ENCODE measurements around the gene SEPTIN1. TPM values are rescaled to one million over a fixed set of nuclear protein-coding genes. Genes with fewer than 3 reads are reported as not detected.

SEPTIN1 gene
- total and polyA plus RNA-seq, 2 of the 13 experiments (the other 11 are each of a cell fraction or from before 2014, with no cell fraction given), result 0.18 to 0.67 TPM

DNA sequence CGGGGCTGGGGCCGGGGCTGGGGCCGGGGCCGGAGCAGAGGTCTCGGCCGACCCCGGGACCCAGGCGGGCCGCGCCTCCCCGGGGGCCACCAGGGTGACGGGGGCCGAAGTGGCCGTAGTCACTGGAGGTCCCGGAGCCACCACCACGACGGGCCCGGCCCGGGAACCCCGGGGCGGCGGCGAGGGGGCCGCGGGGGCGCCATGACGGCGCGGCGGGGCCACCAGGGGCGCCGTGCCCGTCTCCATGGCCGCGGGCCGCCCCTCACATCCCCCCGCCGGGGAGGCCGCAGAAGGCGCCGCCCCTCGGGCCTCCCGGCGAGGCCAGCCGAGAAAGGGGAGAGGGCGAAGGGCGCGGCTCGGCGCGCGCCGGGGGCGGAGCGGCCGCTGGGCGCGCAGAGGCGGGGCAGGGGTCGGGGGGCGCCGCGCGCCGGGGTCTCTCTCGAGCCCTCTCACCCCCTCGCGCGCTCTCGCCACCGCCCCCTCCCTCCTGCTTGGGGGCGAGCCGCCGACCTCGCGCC, 12.4 kb downstream of the SEPTIN1 start:
- intact Hi-C loops (cut with micrococcal nuclease; ENCODE audit: unreplicated experiment) (loop anchor here (1.0 kb wide), 1 partner anchor 37 kb away; the partner anchor contains the start of gene ZNF771), in situ Hi-C loops (cut with HindIII; ENCODE audit: extremely low pct_ligation_motif_present, low pct_unique_long_range_greater_than_20kb) (no loop called here)
- FAIRE-seq, result no peak
- ChIA-PET CTCF (ENCODE audit: low intra/inter-chr PET ratio, low total read pairs) (interaction anchor here (1.4 kb wide), 1 partner anchor 39 kb away, joined by 3 read pairs; no protein-coding TSS in a partner anchor), POLR2A (interaction anchor here (0.8 to 4.7 kb wide), 13 partner anchors 13 to 378 kb away, joined by 3 to 94 read pairs (median 9); partner anchors contain the start of genes ALDOA, CD2BP2, PHKG2 and ZNF48)
- ATAC-seq, result peak; percentile 4
- Histone ChIP-seq H4K20me1 (ENCODE audit: insufficient read depth, low read length) (peaks cover 20% of the 10 kb centered on the region; the same call in 1 of the 2 replicates), H3K9ac (ENCODE audit: insufficient read depth, low read depth, low read length) (peak overlapping the region; percentile 75; the same call in 1 of the 2 replicates), H3K4me3 (replicated peaks in 1 of 3; ENCODE audit: insufficient read depth in 1 of 3, low read depth in 2 of 3, low read length in 3 of 3) (peak overlapping the region; percentile 80 to 90 (median 86)), H3K27ac (ENCODE audit: extremely low read length, insufficient read depth, low read length) (peak overlapping the region; percentile 51), H3K79me2 (ENCODE audit: insufficient read depth, low read length) (peaks cover 37% of the 10 kb centered on the region), H3K36me3 (replicated peaks in 1 of 2; ENCODE audit: control insufficient read depth in 1 of 2, insufficient read depth in 2 of 2, low read length in 2 of 2) (peaks cover 3 to 9% of the 10 kb centered on the region in 2 experiments; a peak in 3 of 5 replicates), H3K27me3 (ENCODE audit: control insufficient read depth in 1 of 2, insufficient read depth in 2 of 2, low read length in 2 of 2) (no peaks in the 10 kb centered on the region; a peak in 1 of 5 replicates), H2AFZ (ENCODE audit: low read length) (no peak overlapping the region), H3K9me3 (ENCODE audit: low read length) (no peaks in the 10 kb centered on the region), H3K4me2 (ENCODE audit: low read depth, low read length) (peak overlapping the region; percentile 91; the same call in 1 of the 2 replicates), H3K4me1 (ENCODE audit: insufficient read depth, low read length) (peaks cover 45% of the 10 kb centered on the region)
- no TSS peak for BruUV-seq (replicated peaks)
- WGBS (ENCODE audit: low lambda C conversion rate), result 0% methylated on average over 5 of the region's 76 CpGs
- DNase-seq (ENCODE audit: low spot score), result no peak
- no peak for TF ChIP-seq ZSCAN20 (CRISPR knock-in tag; IDR thresholded peaks at IDR 0.05; ENCODE audit: borderline replicate concordance)
- no peak for TF ChIP-seq ZNF367 (CRISPR knock-in tag; IDR thresholded peaks at IDR 0.05; ENCODE audit: borderline replicate concordance)
- peak; percentile 22; the same call in 1 of the 2 replicates for TF ChIP-seq ZNF607 (CRISPR knock-in tag; IDR thresholded peaks at IDR 0.05; ENCODE audit: borderline replicate concordance)
- peak; percentile 75 for TF ChIP-seq ZFY (CRISPR knock-in tag; IDR thresholded peaks at IDR 0.05)
- TF ChIP-seq ATF7 (IDR thresholded peaks at IDR 0.05), result no peak
- TF ChIP-seq ATF7 (CRISPR knock-in tag; IDR thresholded peaks at IDR 0.05), result no peak
- TF ChIP-seq, protein P1, sequence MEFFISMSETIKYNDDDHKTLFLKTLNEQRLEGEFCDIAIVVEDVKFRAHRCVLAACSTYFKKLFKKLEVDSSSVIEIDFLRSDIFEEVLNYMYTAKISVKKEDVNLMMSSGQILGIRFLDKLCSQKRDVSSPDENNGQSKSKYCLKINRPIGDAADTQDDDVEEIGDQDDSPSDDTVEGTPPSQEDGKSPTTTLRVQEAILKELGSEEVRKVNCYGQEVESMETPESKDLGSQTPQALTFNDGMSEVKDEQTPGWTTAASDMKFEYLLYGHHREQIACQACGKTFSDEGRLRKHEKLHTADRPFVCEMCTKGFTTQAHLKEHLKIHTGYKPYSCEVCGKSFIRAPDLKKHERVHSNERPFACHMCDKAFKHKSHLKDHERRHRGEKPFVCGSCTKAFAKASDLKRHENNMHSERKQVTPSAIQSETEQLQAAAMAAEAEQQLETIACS (CRISPR knock-in tag; IDR thresholded peaks at IDR 0.05), result peak; percentile 93
- TF ChIP-seq, protein P2, sequence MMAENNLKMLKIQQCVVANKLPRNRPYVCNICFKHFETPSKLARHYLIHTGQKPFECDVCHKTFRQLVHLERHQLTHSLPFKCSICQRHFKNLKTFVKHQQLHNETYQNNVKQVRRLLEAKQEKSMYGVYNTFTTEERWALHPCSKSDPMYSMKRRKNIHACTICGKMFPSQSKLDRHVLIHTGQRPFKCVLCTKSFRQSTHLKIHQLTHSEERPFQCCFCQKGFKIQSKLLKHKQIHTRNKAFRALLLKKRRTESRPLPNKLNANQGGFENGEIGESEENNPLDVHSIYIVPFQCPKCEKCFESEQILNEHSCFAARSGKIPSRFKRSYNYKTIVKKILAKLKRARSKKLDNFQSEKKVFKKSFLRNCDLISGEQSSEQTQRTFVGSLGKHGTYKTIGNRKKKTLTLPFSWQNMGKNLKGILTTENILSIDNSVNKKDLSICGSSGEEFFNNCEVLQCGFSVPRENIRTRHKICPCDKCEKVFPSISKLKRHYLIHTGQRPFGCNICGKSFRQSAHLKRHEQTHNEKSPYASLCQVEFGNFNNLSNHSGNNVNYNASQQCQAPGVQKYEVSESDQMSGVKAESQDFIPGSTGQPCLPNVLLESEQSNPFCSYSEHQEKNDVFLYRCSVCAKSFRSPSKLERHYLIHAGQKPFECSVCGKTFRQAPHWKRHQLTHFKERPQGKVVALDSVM (CRISPR knock-in tag; IDR thresholded peaks at IDR 0.05), result peak; percentile 96
- TF ChIP-seq ZSCAN9 (CRISPR knock-in tag; IDR thresholded peaks at IDR 0.05; ENCODE audit: borderline replicate concordance), result no peak
- TF ChIP-seq, protein P3, sequence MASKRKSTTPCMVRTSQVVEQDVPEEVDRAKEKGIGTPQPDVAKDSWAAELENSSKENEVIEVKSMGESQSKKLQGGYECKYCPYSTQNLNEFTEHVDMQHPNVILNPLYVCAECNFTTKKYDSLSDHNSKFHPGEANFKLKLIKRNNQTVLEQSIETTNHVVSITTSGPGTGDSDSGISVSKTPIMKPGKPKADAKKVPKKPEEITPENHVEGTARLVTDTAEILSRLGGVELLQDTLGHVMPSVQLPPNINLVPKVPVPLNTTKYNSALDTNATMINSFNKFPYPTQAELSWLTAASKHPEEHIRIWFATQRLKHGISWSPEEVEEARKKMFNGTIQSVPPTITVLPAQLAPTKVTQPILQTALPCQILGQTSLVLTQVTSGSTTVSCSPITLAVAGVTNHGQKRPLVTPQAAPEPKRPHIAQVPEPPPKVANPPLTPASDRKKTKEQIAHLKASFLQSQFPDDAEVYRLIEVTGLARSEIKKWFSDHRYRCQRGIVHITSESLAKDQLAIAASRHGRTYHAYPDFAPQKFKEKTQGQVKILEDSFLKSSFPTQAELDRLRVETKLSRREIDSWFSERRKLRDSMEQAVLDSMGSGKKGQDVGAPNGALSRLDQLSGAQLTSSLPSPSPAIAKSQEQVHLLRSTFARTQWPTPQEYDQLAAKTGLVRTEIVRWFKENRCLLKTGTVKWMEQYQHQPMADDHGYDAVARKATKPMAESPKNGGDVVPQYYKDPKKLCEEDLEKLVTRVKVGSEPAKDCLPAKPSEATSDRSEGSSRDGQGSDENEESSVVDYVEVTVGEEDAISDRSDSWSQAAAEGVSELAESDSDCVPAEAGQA (IDR thresholded peaks at IDR 0.05; ENCODE audit: low read depth), result no peak; the same call in 1 of the 2 replicates
- TF ChIP-seq, protein P3 (CRISPR knock-in tag; IDR thresholded peaks at IDR 0.05; ENCODE audit: borderline replicate concordance), result 0 out of 2 replicates have a peak, but pooled peaks have one; percentile 25
- TF ChIP-seq, protein P4, sequence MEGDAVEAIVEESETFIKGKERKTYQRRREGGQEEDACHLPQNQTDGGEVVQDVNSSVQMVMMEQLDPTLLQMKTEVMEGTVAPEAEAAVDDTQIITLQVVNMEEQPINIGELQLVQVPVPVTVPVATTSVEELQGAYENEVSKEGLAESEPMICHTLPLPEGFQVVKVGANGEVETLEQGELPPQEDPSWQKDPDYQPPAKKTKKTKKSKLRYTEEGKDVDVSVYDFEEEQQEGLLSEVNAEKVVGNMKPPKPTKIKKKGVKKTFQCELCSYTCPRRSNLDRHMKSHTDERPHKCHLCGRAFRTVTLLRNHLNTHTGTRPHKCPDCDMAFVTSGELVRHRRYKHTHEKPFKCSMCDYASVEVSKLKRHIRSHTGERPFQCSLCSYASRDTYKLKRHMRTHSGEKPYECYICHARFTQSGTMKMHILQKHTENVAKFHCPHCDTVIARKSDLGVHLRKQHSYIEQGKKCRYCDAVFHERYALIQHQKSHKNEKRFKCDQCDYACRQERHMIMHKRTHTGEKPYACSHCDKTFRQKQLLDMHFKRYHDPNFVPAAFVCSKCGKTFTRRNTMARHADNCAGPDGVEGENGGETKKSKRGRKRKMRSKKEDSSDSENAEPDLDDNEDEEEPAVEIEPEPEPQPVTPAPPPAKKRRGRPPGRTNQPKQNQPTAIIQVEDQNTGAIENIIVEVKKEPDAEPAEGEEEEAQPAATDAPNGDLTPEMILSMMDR (CRISPR knock-in tag; IDR thresholded peaks at IDR 0.05), result peak; percentile 21; the same call in 1 of the 2 replicates
- peak; percentile 74 for TF ChIP-seq YEATS4 (CRISPR knock-in tag; IDR thresholded peaks at IDR 0.05; ENCODE audit: borderline replicate concordance)
